Psoas muscle (tissue), 8 donors: ENCODE measurements around the gene ZNF783. TPM values are rescaled to one million over a fixed set of nuclear protein-coding genes. Genes with fewer than 3 reads are reported as not detected.

Experiments used
- ATAC-seq, 4 donors: fragments of 200-7000 bp; cut with Tn5 transposase; one replicate each; pipeline ENCODE4 v1.9.1; 2020; ENCODE audit warnings: moderate library complexity in 3 of 4, mild to moderate bottlenecking in 2 of 4
- DNase-seq, 2 donors: peaks; one replicate each; pipeline ENCODE4 v3.0.0-alpha.2; 2020
- H3K27ac ChIP-seq: fragments of 200-600 bp; one replicate; pipeline ENCODE4 v1.8.0; 2022
- H3K27me3 ChIP-seq, 3 donors: fragments of 200-600 bp in 1 of 3; one replicate each; pipeline versions ENCODE4 v1.6.1 to v1.8.0; 2013 to 2022; ENCODE audit warnings: low read length in 2 of 3, mild to moderate bottlenecking in 2 of 3, moderate library complexity in 1 of 3; ENCODE audit not compliant: insufficient read depth in 3 of 3
- H3K36me3 ChIP-seq, 2 donors: fragments of 200-600 bp in 1 of 2; one replicate each; pipeline versions ENCODE4 v1.6.1 to v1.8.0; 2013 to 2022; ENCODE audit warnings: low read depth in 1 of 2, mild to moderate bottlenecking in 1 of 2, moderate library complexity in 1 of 2; ENCODE audit not compliant: insufficient read depth in 1 of 2
- H3K4me1 ChIP-seq: fragments of 200-600 bp; one replicate; pipeline ENCODE4 v1.8.0; 2022
- H3K4me3 ChIP-seq: fragments of 200-600 bp; one replicate; pipeline ENCODE4 v1.8.0; 2022; ENCODE audit warnings: mild to moderate bottlenecking
- H3K9me3 ChIP-seq: fragments of 200-600 bp; one replicate; pipeline ENCODE4 v1.8.0; 2022
- CTCF ChIP-seq: fragments of 200-600 bp; IDR thresholded peaks from one replicate; pipeline ENCODE4 v1.8.0; 2022; ENCODE audit warnings: antibody characterized with exemption
- WGBS, 3 donors: extraction: QIAGEN DNeasy Blood & Tissue Kit; methylation state at CpG; one replicate each; pipeline versions ENCODE4 v1.1.6 to v1.1.7; 2013; 5-methylcytosine and 5-hydroxymethylcytosine counted together
- intact Hi-C, 2 donors: fragments of 100-400 bp; cut with DNase I; formaldehyde crosslinking; loops; one replicate each; pipeline versions ENCODE4 v1.11.0 to v1.14.2; 2022
- polyA plus RNA-seq, 3 donors: library from polyadenylated mRNA; stranded (reverse); fragments of 200-250 nt; gene quantifications; one replicate each; pipeline ENCODE4 v1.2.3, GENCODE V29; 2013
- total RNA-seq, 4 donors: library from RNA; stranded (reverse); fragmentation: NEBNext Ultra II Directional in 2 of 4; extraction: Animal tissue kit (Norgen Biotek cat#: 25700) in 2 of 4; gene quantifications; one replicate each; pipeline versions ENCODE4 v1.2.1 to v1.2.4, GENCODE V29; 2021 to 2023
- donor health status: healthy with polysubstance abuse.
- donor health status: DM: no; HTN: no; CAD: no; lungs with moderate emphysema.
- donor health status: Bipolar disorder and iron deficiency.
- donor health status: healthy.
- donor health status: DM: yes; HTN: yes; CAD: no.
- donor health status: DM: no; HTN: no; CAD: no.
- donor health status: DM: no; HTN: no; CAD: no.
- donor health status: DM: yes; HTN: yes; CAD: no.

Gene ZNF783
- total and polyA plus RNA-seq, 7 donors = 4.2 to 11.1 (median 6.3) TPM

GRCh38 chr7:149277871-149278270 lies 15.9 kb downstream of the ZNF783 start:
- H3K4me1 ChIP-seq = no peaks in the 10 kb centered on the region
- no peak for DNase-seq
- intact Hi-C loops = no loop called here
- H3K27ac ChIP-seq = no peak overlapping the region
- ATAC-seq = no peak
- WGBS, 3 donors = 96 to 97% (median 97%) methylated on average over 9 of the region's 9 CpGs
- no peaks in the 10 kb centered on the region for H3K9me3 ChIP-seq
- no peak overlapping the region for H3K4me3 ChIP-seq
- H3K36me3 ChIP-seq = peaks cover 4 to 89% of the 10 kb centered on the region in 2 donors
- no peak for TF ChIP-seq CTCF
- H3K27me3 ChIP-seq = no peaks in the 10 kb centered on the region

GRCh38 chr7:149278396-149278795 lies 16.4 kb downstream of the ZNF783 start:
- DNase-seq = no peak

GRCh38 chr7:149279111-149279743 lies 17.2 kb downstream of the ZNF783 start:
- intact Hi-C loops = no loop called here
- Histone ChIP-seq H3K27ac (no peak overlapping the region), H3K4me3 (no peak overlapping the region), H3K27me3 (no peaks in the 10 kb centered on the region), H3K36me3 (peaks cover 4 to 76% of the 10 kb centered on the region in 2 donors), H3K9me3 (no peaks in the 10 kb centered on the region), H3K4me1 (no peaks in the 10 kb centered on the region)
- DNase-seq = no peak
- no peak for ATAC-seq
- 93 to 96% (median 94%) methylated on average over 17 of the region's 17 CpGs for WGBS, 3 donors
- TF ChIP-seq CTCF = no peak

More at GRCh38 chr7:149278396-149278795, 16.4 kb downstream of the ZNF783 start:
- peaks cover 4 to 84% of the 10 kb centered on the region in 2 donors for H3K36me3 ChIP-seq
- no peak for TF ChIP-seq CTCF
- H3K9me3 ChIP-seq = no peaks in the 10 kb centered on the region
- no peaks in the 10 kb centered on the region for H3K4me1 ChIP-seq
- no peak overlapping the region for H3K27ac ChIP-seq
- ATAC-seq = no peak
- intact Hi-C loops = no loop called here
- WGBS, 3 donors = 97 to 98% (median 97%) methylated on average over 11 of the region's 11 CpGs
- no peaks in the 10 kb centered on the region for H3K27me3 ChIP-seq
- no peak overlapping the region for H3K4me3 ChIP-seq

- Histone ChIP-seq H3K4me3 (no peak overlapping the region), H3K27me3 (no peaks in the 10 kb centered on the region), H3K36me3 (peaks cover 4 to 72% of the 10 kb centered on the region in 2 donors), H3K9me3 (no peaks in the 10 kb centered on the region), H3K27ac (no peak overlapping the region), H3K4me1 (no peaks in the 10 kb centered on the region)
- ATAC-seq = no peak
- 80 to 98% (median 84%) methylated on average over 1 to 6 of the region's 9 CpGs for WGBS, 3 donors
- no peak for TF ChIP-seq CTCF
- DNase-seq = no peak
- intact Hi-C loops = loop anchor here in 1 of 2 donors (10.0 kb wide), 1 partner anchor 255 kb away; the partner anchor contains the start of gene PDIA4
These were observed 18.2 kb downstream of the ZNF783 start for GRCh38 chr7:149280151-149280550.
